ENCODE results near the gene APP.

GRCh38 chr21:25897383-25897782, 273.2 kb downstream of the APP start:
- TF ChIP-seq CTCF (conservative IDR thresholded peaks at IDR 0.05; ENCODE audit: low read depth, low read length) (no peak), EZH2 (IDR thresholded peaks at IDR 0.05; ENCODE audit: borderline replicate concordance, low read depth, low read length, poor library complexity, severe bottlenecking) (no peak)

Measured in A673 (cell line).